SK-N-DZ (cell line): Measurements from ENCODE around the gene SEC61A1. TPM values are rescaled to one million over a fixed set of nuclear protein-coding genes. Genes with fewer than 3 reads are reported as not detected.
A peak's percentile ranks its signal among the peaks of the same experiment; 100 is the strongest.

Experiments
- DNase-seq: peaks from one replicate; pipeline ENCODE4 v3.0.0-alpha.2; 2015; ENCODE audit warnings: low spot score
- polyA plus RNA-seq, 2 experiments: library from polyadenylated mRNA; depleted of rRNA; stranded (reverse); fragments of >200 nt; gene quantifications; 2 replicates each; pipeline ENCODE4 v1.2.3, GENCODE V29; 2014

The SEC61A1 gene
- 88.4 and 92.5 TPM in 2 replicates for polyA plus RNA-seq (2014; cell fraction: cytosol; rRNA removed)
- polyA plus RNA-seq (2014; cell fraction: nucleus; rRNA removed): 73.1 and 90.5 TPM in 2 replicates

- DNase-seq: peak; percentile 90
Measured at GRCh38 chr3:128051837-128052594, at the start of gene SEC61A1. Gene SEC61A1 (plus strand): TSS chr3:128052437. CDS start chr3:128052553, 116 bp downstream.

DNA sequence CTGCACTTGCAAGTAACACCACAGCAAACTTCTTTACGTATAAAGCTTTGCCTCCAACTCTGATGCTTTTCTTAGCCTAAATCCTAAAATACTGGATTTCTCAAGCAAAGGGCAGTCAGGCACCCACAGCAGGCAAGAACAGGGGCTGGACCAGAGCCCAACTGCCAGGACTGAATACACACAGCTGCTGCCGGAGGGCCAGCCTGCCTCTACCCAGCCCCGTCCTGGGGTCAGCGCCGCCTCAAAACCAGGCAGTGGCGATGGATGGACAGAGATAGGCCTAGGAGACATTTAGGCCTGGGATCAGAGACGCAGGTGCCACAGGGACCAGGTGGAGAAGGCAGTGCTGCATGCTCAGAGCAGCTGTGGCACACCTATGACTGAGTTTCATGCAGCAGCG is 47.6 kb upstream of the SEC61A1 start:
- no peak for DNase-seq

- DNase-seq: peak; percentile 18
Measured at GRCh38 chr3:128006061-128007032, 45.9 kb upstream of the SEC61A1 start.

- DNase-seq: peak; percentile 17
Measured at GRCh38 chr3:128007033-128007424, 45.2 kb upstream of the SEC61A1 start.

DNA sequence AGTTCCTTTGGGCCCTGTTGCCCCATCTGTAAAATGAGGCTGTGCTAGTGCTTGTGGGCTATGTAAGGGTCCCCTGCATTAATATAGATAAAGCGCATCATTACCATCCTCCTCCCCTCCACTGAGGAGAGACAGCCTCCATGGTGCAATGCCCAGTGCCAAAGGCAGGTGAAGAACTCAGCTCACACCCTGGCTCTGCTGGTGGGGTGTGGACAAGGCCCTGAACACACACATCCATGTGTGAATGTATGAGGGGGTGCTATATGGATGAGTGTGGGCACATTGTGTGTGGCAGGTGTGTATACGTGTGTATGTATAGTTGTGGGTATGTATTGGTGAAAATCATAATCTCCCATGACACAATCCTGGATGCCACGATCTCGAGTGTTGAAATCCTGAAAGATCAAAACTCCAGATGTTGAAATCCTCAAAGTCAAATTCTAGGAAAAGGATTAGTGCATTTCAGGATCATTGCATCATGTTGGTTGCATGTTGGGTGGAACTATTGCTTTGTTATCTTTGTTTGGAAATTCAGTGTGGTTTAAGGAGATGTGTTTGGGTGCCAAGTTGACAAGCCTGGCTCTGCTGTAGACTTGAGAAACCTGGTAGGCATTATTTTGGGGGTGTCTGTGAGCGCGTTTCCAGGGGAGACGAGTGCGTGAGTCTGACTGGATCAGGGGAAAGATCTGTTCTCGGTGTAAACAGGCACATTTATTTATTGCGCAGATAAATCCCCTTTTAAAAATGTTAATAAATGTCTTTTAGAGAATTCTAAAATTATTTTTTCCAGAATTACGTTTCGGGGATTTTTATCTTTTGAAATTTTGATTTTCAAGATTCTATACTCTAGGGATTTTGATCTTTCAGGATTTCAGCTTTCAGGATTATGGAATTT is 42.0 kb upstream of the SEC61A1 start:
- no peak for DNase-seq

DNA sequence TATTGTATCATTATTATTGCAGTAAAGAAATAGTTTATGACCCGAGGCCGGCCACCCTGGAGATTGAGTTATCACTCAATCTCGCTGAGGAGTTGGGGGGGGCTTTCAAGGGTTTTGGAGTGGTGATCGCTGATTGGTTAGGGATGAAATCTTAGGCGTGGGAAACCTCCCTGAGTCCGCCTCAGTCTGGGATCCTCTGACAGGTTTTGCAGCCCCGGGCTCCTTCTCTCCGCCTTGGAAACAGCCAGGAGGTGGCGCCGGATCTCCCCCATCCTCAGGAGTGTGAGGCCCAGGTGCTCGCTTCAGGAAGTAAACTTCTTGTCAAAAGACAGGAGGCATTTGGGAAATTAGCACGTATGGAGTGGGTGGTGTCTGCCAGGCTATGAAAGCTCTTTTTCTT is 41.1 kb upstream of the SEC61A1 start:
- DNase-seq: peak; percentile 32

- no peak for DNase-seq
Measured at GRCh38 chr3:128012050-128012449, 40.2 kb upstream of the SEC61A1 start.

- no peak for DNase-seq
Measured at GRCh38 chr3:128014548-128014947, 37.7 kb upstream of the SEC61A1 start.

- no peak for DNase-seq
Measured at GRCh38 chr3:128016502-128016901, 35.7 kb upstream of the SEC61A1 start.

DNA sequence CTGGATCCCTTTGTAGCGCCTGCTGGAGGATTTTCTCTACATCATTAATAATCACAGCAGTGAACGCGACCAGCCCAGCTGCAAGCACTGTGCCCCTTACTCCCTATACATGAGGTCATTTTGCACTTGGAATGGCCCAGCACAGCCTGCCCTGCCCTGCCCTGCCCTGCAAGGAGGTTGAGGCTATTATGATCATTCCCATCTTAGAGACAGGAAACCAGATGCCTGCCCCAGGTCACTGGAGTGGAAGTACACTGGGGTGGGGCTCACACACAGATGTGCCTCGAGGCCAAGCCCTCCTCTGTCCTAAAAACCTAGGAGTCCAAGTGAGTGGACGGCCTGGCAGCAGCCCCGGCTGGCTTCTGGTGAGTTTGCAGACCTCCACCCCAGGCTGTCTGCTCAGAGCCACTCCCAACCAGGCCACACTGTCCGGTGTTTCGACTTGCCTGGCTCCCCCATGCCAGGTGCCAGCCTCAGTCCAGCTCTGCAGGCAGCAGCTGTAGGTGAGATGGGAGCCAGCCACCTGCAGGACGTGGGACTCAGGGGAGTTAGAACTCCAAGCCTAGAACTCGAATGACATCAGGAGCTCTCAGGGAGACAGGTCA is 30.4 kb upstream of the SEC61A1 start:
- no peak for DNase-seq

DNA sequence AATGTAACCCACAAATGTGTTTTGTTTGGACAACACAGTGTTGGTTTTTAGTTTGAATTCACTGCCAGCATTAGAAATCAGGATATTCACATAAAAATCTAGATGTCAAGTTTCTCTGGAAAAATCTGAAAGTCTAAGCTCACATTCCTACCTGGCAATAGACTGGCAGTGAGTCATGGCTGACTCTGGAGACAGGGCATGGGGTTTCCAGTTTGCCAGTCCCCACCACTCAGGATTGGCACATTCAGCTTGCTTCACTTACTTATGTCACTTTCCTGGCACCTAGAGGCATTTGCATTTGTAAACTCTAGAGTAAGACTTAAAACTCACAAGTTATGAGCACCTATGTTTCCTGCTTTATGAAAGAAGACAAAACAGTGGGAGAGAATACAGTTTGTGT is 19.1 kb upstream of the SEC61A1 start:
- DNase-seq: no peak

DNA sequence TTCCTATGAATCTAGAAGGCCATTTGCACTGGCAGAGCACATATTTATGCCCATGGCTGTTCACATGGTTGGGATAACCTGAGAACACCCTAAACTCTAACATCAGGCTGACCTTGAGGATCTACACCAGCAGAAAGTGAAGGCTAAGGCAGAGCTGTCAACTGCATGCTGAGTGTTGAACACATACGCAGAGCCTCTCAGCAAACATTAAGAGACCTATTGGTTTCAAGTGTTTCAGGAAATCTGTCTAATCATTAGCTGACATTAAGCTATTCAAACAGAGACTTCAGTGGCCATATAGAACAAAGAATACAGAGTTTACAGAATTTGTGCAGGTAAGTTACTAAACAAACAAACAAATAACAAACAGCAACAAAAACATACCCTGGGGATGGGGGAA is 16.1 kb upstream of the SEC61A1 start:
- no peak for DNase-seq

DNA sequence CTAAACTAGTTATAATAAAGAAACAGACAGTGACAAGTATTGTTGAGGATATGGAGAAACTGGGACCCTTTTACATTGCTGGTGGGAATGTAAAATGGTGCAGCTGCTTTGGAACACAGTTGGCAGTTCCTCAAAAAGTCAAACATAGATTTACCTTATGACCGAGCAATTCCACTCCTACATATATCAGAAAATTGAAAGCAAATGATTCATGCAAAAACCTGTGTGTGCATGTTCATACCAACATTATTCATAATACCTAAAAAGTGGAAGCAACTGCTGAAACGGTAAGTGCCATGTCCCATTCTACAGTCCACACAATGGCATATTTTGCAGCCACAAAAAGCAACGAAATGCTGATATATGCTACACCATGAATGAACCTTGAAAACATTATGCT is 12.2 kb upstream of the SEC61A1 start:
- no peak for DNase-seq

DNA sequence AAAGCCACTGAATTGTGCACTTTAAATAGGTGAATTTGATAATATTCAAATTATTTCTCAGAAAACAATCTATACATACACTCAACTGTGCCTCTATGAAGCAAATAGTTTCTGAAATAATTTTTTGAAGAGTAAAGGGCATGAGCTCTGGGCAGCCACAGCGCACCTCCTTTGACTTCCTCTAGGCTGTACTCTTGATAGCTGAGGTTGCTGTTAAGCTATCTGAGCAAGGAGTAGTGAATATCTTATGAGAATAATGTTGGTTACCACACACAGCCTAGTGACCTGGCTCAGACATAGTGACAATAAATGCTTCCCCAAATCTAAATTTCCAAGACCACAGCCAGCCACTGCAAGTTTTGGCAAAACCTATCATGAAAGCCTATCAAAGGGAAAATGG is 11.6 kb upstream of the SEC61A1 start:
- DNase-seq: no peak

GRCh38 chr3:128041344-128041743 is 10.9 kb upstream of the SEC61A1 start:
- DNase-seq: no peak

GRCh38 chr3:128050597-128050996 is 1.6 kb upstream of the SEC61A1 start:
- no peak for DNase-seq

DNA sequence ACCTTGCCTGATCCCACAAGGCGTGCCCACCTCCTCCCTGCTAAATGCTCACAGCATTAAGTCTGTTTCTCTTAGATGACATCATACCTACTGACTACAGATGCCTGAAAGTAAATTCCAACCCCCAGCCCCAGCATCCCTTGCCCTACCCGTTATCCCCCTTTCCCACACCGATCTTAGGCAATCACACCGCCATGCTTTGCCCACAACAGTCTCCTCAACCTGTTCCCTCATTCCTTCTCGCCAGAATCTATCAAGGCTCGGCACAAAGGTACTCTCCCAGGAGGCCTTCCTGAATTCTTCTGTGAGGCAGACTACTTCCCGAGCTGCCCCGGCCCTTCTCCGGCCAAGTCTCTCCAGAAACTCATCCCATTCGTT is 789 bp upstream of the SEC61A1 start:
- DNase-seq: no peak

GRCh38 chr3:128052595-128053351 is 536 bp downstream of the SEC61A1 start:
- no peak for DNase-seq

DNA sequence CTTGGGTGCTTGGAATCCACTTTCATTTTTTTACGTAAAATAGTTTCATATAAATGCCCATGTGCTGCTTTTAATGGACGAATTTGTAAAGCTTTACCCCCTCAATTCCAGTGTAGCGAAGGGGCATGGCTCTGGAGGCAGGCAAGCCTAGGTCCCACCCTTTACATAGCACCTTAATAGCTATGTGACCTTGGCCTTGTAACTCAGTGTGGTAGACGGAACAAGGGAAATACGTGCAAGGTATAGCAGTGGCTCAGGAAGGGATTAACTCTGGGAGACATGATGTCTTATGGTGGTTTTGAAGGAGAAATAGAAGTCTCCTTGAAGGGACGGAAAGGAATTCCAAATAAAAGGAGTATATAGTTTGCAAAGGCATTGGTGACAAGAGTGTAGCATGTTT is 1.4 kb downstream of the SEC61A1 start:
- DNase-seq: no peak

- DNase-seq: no peak
Measured at GRCh38 chr3:128054367-128054766, 2.1 kb downstream of the SEC61A1 start.
